Measurements from ENCODE around the gene TKTL1.

DNA sequence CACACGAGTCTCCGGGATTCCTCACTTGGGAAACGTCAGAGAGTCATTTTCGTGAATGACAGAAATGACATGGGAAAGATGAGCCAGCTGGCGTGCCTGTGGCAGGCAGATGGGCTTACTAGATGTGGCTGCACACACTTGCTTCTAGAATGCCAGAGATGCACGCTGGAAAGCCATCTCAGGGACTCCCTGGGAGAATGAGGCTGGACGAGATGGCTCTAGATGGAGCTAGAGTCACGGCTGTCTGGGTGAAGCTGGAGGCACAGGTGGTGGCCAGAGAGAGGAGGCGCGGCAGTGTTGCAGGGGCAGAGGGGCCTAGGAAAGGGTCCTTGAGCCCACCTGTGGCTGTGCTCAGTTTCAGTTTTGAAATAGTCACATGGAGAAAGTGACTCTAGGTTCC, 26.0 kb downstream of the TKTL1 start:
- TF ChIP-seq, protein P1, sequence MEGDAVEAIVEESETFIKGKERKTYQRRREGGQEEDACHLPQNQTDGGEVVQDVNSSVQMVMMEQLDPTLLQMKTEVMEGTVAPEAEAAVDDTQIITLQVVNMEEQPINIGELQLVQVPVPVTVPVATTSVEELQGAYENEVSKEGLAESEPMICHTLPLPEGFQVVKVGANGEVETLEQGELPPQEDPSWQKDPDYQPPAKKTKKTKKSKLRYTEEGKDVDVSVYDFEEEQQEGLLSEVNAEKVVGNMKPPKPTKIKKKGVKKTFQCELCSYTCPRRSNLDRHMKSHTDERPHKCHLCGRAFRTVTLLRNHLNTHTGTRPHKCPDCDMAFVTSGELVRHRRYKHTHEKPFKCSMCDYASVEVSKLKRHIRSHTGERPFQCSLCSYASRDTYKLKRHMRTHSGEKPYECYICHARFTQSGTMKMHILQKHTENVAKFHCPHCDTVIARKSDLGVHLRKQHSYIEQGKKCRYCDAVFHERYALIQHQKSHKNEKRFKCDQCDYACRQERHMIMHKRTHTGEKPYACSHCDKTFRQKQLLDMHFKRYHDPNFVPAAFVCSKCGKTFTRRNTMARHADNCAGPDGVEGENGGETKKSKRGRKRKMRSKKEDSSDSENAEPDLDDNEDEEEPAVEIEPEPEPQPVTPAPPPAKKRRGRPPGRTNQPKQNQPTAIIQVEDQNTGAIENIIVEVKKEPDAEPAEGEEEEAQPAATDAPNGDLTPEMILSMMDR (conservative IDR thresholded peaks at IDR 0.05; ENCODE audit: low read length): no peak
- no peak for TF ChIP-seq EZH2phosphoT487 (IDR thresholded peaks at IDR 0.05; ENCODE audit: borderline replicate concordance)
